DMS79 (cell line): ENCODE results near the gene LRG1.

Experiments used
- DNase-seq: peaks from one replicate; lab custom pipeline; 2025; lab: John Stamatoyannopoulos, UW

The LRG1 gene

GRCh38 chr19:4493104-4493928, 46.5 kb downstream of the LRG1 start:
- no peak for DNase-seq

- no peak for DNase-seq
Measured at GRCh38 chr19:4492337-4493103, 47.3 kb downstream of the LRG1 start.

GRCh38 chr19:4491446-4491845, 48.4 kb downstream of the LRG1 start:
- no peak for DNase-seq

GRCh38 chr19:4488496-4488895, 51.3 kb downstream of the LRG1 start:
- DNase-seq = no peak

GRCh38 chr19:4487572-4487971, 52.3 kb downstream of the LRG1 start:
- no peak for DNase-seq
